H1 (cell line): ENCODE data around the gene MPND. TPM values are rescaled to one million over a fixed set of nuclear protein-coding genes. Genes with fewer than 3 reads are reported as not detected.

Experiments used
- CREB1 ChIP-seq: IDR thresholded peaks from 2 replicates; pipeline ENCODE4 v1.6.1; 2012; ENCODE audit warnings: inconsistent platforms
- EP300 ChIP-seq, 2 experiments: IDR thresholded peaks; 1 replicate in 1 of 2; 2 replicates in 1 of 2; pipeline ENCODE4 v1.6.1; 2011 to 2012; ENCODE audit warnings: low read depth in 2 of 2, low read length in 2 of 2, mild to moderate bottlenecking in 2 of 2, borderline replicate concordance in 1 of 2, inconsistent platforms in 1 of 2, moderate library complexity in 1 of 2
- FOSL1 ChIP-seq: IDR thresholded peaks from 2 replicates; pipeline ENCODE4 v1.6.1; 2011; ENCODE audit warnings: mild to moderate bottlenecking, low read depth, low read length, moderate library complexity; ENCODE audit not compliant: insufficient read depth
- TEAD4 ChIP-seq: IDR thresholded peaks from 2 replicates; pipeline ENCODE4 v1.6.1; 2012; ENCODE audit warnings: low read depth, low read length, inconsistent platforms, mixed read lengths
- polyA plus RNA-seq, 7 experiments: library from polyadenylated mRNA; depleted of rRNA in 3 of 7; stranded (reverse) in 5 of 7; unstranded in 2 of 7; fragments of >200 nt in 5 of 7; fragments of 200-250 nt in 2 of 7; gene quantifications; 1 replicate in 5 of 7; 2 replicates in 1 of 7; 4 replicates in 1 of 7; pipeline versions ENCODE4 v1.2.1 to v1.2.3, GENCODE V29; 2011 to 2013; ENCODE audit warnings: missing spikeins in 2 of 7, mixed read lengths in 2 of 7
- total RNA-seq: library from RNA; stranded (reverse); fragmentation: NEBNext Ultra II Directional; extraction: Animal tissue kit (Norgen Biotek cat#: 25700); gene quantifications from 2 replicates; pipeline ENCODE4 v1.2.1, GENCODE V29; 2021

Gene MPND
- total and polyA plus RNA-seq, 2 of the 8 experiments (the other 6 are each of a cell fraction or from before 2014, with no cell fraction given), result 22.9 to 27.7 TPM

GRCh38 chr19:4370418-4371041, 27.2 kb downstream of the MPND start (continued):
- TF ChIP-seq EP300 (IDR thresholded peaks at IDR 0.05; ENCODE audit: borderline replicate concordance in 1 of 2, low read depth in 2 of 2, low read length in 2 of 2) (no peak), TEAD4 (no peak), FOSL1 (no peak), CREB1 (no peak)
- TF ChIP-seq, all 59 proteins: peak for 0
